K562 (cell line): ENCODE data around the gene YPEL1. TPM values are rescaled to one million over a fixed set of nuclear protein-coding genes. Genes with fewer than 3 reads are reported as not detected.

ENCODE experiments used
- ATAC-seq: fragments of 200-7000 bp; cut with Tn5 transposase; 3 replicates; pipeline ENCODE4 v1.9.1; 2020; ENCODE audit warnings: moderate library complexity
- BruUV-seq: library from RNA; stranded (reverse); fragments of 400-500 nt; replicated peaks from 2 replicates; lab custom pipeline; 2021; lab: Mats Ljungman, UMichigan
- CTCF ChIA-PET: fragments of 300-600 bp; formaldehyde crosslinking; extraction: SDS; loops from one replicate; lab custom pipeline; 2021; ENCODE audit warnings: low intra/inter-chr PET ratio; lab: Yijun Ruan, JAX
- POLR2A ChIA-PET: fragments of 300-600, 350-650 bp; sonication (Branson Sonifier 250); formaldehyde crosslinking; extraction: SDS; loops from one replicate; lab custom pipeline; 2021; ENCODE audit warnings: antibody characterized with exemption, inconsistent platforms; lab: Yijun Ruan, JAX
- DNase-seq, 4 experiments: peaks; one replicate each; pipeline versions ENCODE4 v3.0.0 to v3.0.0-alpha.2; 2011 to 2018; ENCODE audit warnings: low spot score in 3 of 4, mixed read lengths in 3 of 4; ENCODE audit errors: extremely low read depth in 1 of 4
- FAIRE-seq: peaks from 2 replicates; lab custom pipeline; 2011; peaks lifted over from hg19 to GRCh38; lab: Jason Lieb, UNC
- H2AFZ ChIP-seq: 2 replicates; pipeline ENCODE4 v1.6.0; 2011; ENCODE audit warnings: low read depth, low read length, control low read depth, inconsistent platforms
- H3K27ac ChIP-seq: fragments of 200-600 bp; 3 replicates; pipeline ENCODE4 v1.8.0; 2011; ENCODE audit warnings: low read depth, mild to moderate bottlenecking, control low read depth, inconsistent platforms, low read length, moderate library complexity, mixed read lengths; ENCODE audit errors: extremely low read depth
- H3K27me3 ChIP-seq, 2 experiments: fragments of 300-600 bp in 1 of 2; 2 replicates in 1 of 2; 3 replicates in 1 of 2; pipeline versions ENCODE4 v1.6.0 to v1.8.0; 2011; ENCODE audit warnings: inconsistent platforms in 2 of 2, low read length in 2 of 2, mild to moderate bottlenecking in 1 of 2, mixed read lengths in 1 of 2, moderate library complexity in 1 of 2; ENCODE audit not compliant: control insufficient read depth in 2 of 2, insufficient read depth in 2 of 2
- H3K36me3 ChIP-seq: fragments of 300-600 bp; 3 replicates; pipeline ENCODE4 v1.8.0; 2011; ENCODE audit warnings: mild to moderate bottlenecking, low read length, inconsistent platforms; ENCODE audit not compliant: control insufficient read depth, insufficient read depth
- H3K4me1 ChIP-seq, 2 experiments: fragments of 200-600 bp in 1 of 2; replicated peaks in 1 of 2; 2 replicates in 1 of 2; 3 replicates in 1 of 2; pipeline versions ENCODE4 v1.5.1 to v1.8.0; 2011; ENCODE audit warnings: inconsistent platforms in 2 of 2, low read length in 2 of 2, mild to moderate bottlenecking in 1 of 2, mixed read lengths in 1 of 2, moderate library complexity in 1 of 2; ENCODE audit not compliant: control insufficient read depth in 2 of 2, insufficient read depth in 2 of 2
- H3K4me2 ChIP-seq: 2 replicates; pipeline ENCODE4 v1.6.1; 2011; ENCODE audit warnings: low read length, control low read depth, inconsistent platforms, mixed read lengths; ENCODE audit not compliant: insufficient read depth
- H3K4me3 ChIP-seq: fragments of 200-600 bp; sonication (generic), shearing (Covaris generic); 2 replicates; pipeline ENCODE4 v1.5.1; 2016; ENCODE audit warnings: control low read depth, inconsistent platforms
- H3K79me2 ChIP-seq: fragments of 200-600 bp; 3 replicates; pipeline ENCODE4 v1.8.0; 2011; ENCODE audit warnings: low read length, inconsistent platforms; ENCODE audit not compliant: control insufficient read depth, insufficient read depth
- H3K9ac ChIP-seq, 2 experiments: 2 replicates each; pipeline versions ENCODE4 v1.6.0 to v1.6.1; 2011; ENCODE audit warnings: low read depth in 2 of 2, low read length in 2 of 2, control low read depth in 1 of 2, inconsistent platforms in 1 of 2, mild to moderate bottlenecking in 1 of 2, mixed read lengths in 1 of 2; ENCODE audit not compliant: insufficient read depth in 1 of 2
- H3K9me1 ChIP-seq: one replicate; pipeline ENCODE4 v1.6.0; 2011; ENCODE audit warnings: inconsistent platforms, mild to moderate bottlenecking, low read length, moderate library complexity; ENCODE audit not compliant: control insufficient read depth, insufficient read depth
- H3K9me3 ChIP-seq: replicated peaks from 2 replicates; pipeline ENCODE4 v1.5.1; 2011; ENCODE audit warnings: low read depth, low read length, inconsistent platforms; ENCODE audit not compliant: control insufficient read depth, insufficient read depth
- H4K20me1 ChIP-seq: replicated peaks from 2 replicates; pipeline ENCODE4 v1.6.1; 2011; ENCODE audit warnings: low read length, inconsistent platforms, mixed read lengths; ENCODE audit not compliant: control insufficient read depth, insufficient read depth
- BCOR ChIP-seq: fragments of 450-650 bp; IDR thresholded peaks from 2 replicates; pipeline ENCODE4 v1.6.1; 2016
- EZH2 ChIP-seq: IDR thresholded peaks from 2 replicates; pipeline ENCODE4 v1.6.1; 2012; ENCODE audit warnings: low read depth, mild to moderate bottlenecking, inconsistent platforms, low read length, borderline replicate concordance
- HMGXB4 ChIP-seq: sonication (generic); formaldehyde crosslinking; IDR thresholded peaks from 2 replicates; pipeline ENCODE4 v1.8.1; 2023; ENCODE audit warnings: mild to moderate bottlenecking, missing genetic modification reagents
- ZNF584 ChIP-seq: fragments of 200-800 bp; sonication (Bioruptor generic); IDR thresholded peaks from 2 replicates; pipeline ENCODE4 v1.6.1; 2016; ENCODE audit warnings: low read depth, mild to moderate bottlenecking, missing genetic modification characterization, missing compliant biosample characterization
- WGBS: fragments of 100-300 bp; shearing (Covaris generic); methylation state at CpG from one replicate; pipeline ENCODE4 v1.1.6; 2016; ENCODE audit warnings: low coverage, mixed read lengths; ENCODE audit not compliant: insufficient coverage; ENCODE audit errors: missing lambda C conversion rate; 5-methylcytosine and 5-hydroxymethylcytosine counted together
- in situ Hi-C: fragments of 300-500 bp; cut with MboI; formaldehyde crosslinking; loops from 4 replicates; pipeline ENCODE4 v1.15.0; 2018; ENCODE audit warnings: inconsistent platforms, mixed read lengths
- intact Hi-C: fragments of 100-400 bp; cut with micrococcal nuclease; formaldehyde crosslinking; loops from 2 replicates; pipeline ENCODE4 v1.14.2; 2022
- polyA plus RNA-seq, 8 experiments: library from polyadenylated mRNA; depleted of rRNA in 4 of 8; stranded (reverse) in 5 of 8; unstranded in 3 of 8; fragments of >200 nt; fragmentation: Nextera tagmentation in 2 of 8; fragmentation: Illumina TruSeq in 1 of 8; extraction: Ambion mirVana in 2 of 8; extraction: Trizol in 1 of 8; gene quantifications; 2 replicates each; pipeline versions ENCODE4 v1.2.1 to v1.2.3, GENCODE V29; 2011 to 2014; ENCODE audit warnings: inconsistent platforms in 1 of 8, missing spikeins in 1 of 8
- total RNA-seq, 7 experiments: library from RNA; depleted of rRNA in 6 of 7; stranded (reverse); fragments of >200 nt in 6 of 7; fragmentation: Illumina TruSeq in 2 of 7; extraction: Trizol in 2 of 7; gene quantifications; 2 replicates each; pipeline versions ENCODE4 v1.2.1 to v1.2.3, GENCODE V29; 2011 to 2021; ENCODE audit warnings: low replicate concordance in 1 of 7

Gene YPEL1
- total and polyA plus RNA-seq, 9 of the 15 experiments (the other 6 are each of a cell fraction or from before 2014, with no cell fraction given) = 0.07 to 2.2 (median 0.46) TPM

- WGBS = 2% methylated on average over 12 of the region's 12 CpGs
- peak overlapping the region in 1 of 2 experiments; percentile 56; a peak in 2 of 4 replicates for H3K9ac ChIP-seq
Measured at GRCh38 chr22:21728270-21728669, 7.3 kb downstream of the YPEL1 start.

More at GRCh38 chr22:21728270-21728669, 7.3 kb downstream of the YPEL1 start:
- Histone ChIP-seq H3K9me1 (no peaks in the 10 kb centered on the region), H3K4me3 (no peak overlapping the region), H3K4me2 (no peak overlapping the region), H4K20me1 (peaks cover 38% of the 10 kb centered on the region), H3K27ac (no peak overlapping the region), H3K4me1 (peaks cover 0 to 13% of the 10 kb centered on the region in 2 experiments; a peak in 2 of 5 replicates), H2AFZ (no peak overlapping the region), H3K79me2 (no peaks in the 10 kb centered on the region), H3K36me3 (no peaks in the 10 kb centered on the region), H3K27me3 (peaks cover 48 to 87% of the 10 kb centered on the region in 2 experiments), H3K9me3 (no peaks in the 10 kb centered on the region)
- ChIA-PET POLR2A (interaction anchor here (0.6 to 5.3 kb wide), 14 partner anchors 9 to 87 kb away, joined by 3 to 53 read pairs (median 4); partner anchors contain the start of gene SDF2L1), CTCF (no interaction called here)
- in situ Hi-C loops = no loop called here
- intact Hi-C loops = loop anchor here (2.0 kb wide), 1 partner anchor 21 kb away; no protein-coding TSS in a partner anchor
- ATAC-seq (peak; percentile 1; the same call in 1 of the 3 replicates), DNase-seq (peak in 2 of 4 experiments; percentile 31 to 55), FAIRE-seq (no peak)
- no TSS peak for BruUV-seq
- no peak for TF ChIP-seq ZNF584 (CRISPR knock-in tag)
- TF ChIP-seq BCOR = no peak
- peak; percentile 92; the same call in 1 of the 2 replicates for TF ChIP-seq EZH2
- peak; percentile 64; the same call in 1 of the 2 replicates for TF ChIP-seq HMGXB4
